ENCODE data around the gene CEBPZ.

DNA sequence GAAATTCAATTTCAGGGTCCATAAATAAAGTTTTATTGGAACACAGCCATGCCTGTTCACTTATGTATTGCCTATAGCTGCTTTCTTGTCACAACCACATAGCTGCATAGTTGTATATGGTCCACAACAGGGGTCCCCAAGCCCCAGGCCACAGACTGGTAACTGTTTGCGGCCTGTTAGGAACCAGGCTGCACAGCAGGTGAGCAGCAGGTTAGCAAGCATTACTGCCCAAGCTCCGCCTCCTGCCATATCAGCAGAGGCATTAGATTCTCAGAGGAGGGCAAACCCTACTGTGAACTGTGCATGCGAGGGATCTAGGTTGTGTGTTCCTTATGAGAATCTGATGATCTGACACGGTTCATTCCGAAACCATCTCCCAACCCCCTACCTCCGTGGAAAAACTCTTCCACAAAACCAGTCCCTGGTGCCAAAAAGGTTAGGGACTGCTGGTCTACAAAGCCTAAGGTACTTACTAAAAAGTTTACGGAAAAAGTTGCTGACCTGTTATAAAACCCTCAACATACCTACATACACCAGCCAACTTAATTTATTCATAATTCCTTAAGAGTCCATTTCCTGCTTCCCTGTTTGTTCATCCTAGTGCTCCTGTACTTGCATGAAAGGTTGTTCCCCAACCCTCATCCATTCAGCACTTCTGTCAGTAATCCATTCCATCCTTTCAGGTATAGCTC is 40.1 kb upstream of the CEBPZ start:
- no peak for TF ChIP-seq POLR2A (IDR thresholded peaks at IDR 0.05)
- TF ChIP-seq, protein P1, sequence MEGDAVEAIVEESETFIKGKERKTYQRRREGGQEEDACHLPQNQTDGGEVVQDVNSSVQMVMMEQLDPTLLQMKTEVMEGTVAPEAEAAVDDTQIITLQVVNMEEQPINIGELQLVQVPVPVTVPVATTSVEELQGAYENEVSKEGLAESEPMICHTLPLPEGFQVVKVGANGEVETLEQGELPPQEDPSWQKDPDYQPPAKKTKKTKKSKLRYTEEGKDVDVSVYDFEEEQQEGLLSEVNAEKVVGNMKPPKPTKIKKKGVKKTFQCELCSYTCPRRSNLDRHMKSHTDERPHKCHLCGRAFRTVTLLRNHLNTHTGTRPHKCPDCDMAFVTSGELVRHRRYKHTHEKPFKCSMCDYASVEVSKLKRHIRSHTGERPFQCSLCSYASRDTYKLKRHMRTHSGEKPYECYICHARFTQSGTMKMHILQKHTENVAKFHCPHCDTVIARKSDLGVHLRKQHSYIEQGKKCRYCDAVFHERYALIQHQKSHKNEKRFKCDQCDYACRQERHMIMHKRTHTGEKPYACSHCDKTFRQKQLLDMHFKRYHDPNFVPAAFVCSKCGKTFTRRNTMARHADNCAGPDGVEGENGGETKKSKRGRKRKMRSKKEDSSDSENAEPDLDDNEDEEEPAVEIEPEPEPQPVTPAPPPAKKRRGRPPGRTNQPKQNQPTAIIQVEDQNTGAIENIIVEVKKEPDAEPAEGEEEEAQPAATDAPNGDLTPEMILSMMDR (IDR thresholded peaks at IDR 0.05), result no peak

All from upper lobe of left lung (tissue), 4 donors.